ENCODE measurements around the gene LVRN.

The LVRN gene

GRCh38 chr5:116013936-116014335 lies 51.7 kb downstream of the LVRN start:
- Histone ChIP-seq H3K27ac (no peak overlapping the region), H3K4me2 (ENCODE audit: low read length) (no peak overlapping the region), H3K9ac (no peak overlapping the region), H2AFZ (no peak overlapping the region), H3K79me2 (no peaks in the 10 kb centered on the region), H3K4me3 (ENCODE audit: low read depth, low read length) (no peak overlapping the region), H3K27me3 (ENCODE audit: control insufficient read depth, insufficient read depth, low read length) (no peaks in the 10 kb centered on the region), H3K36me3 (ENCODE audit: control insufficient read depth, insufficient read depth, low read length) (no peaks in the 10 kb centered on the region), H3K9me3 (ENCODE audit: control insufficient read depth, low read length) (no peaks in the 10 kb centered on the region), H3K4me1 (no peaks in the 10 kb centered on the region)
- no peak for TF ChIP-seq CTCF (IDR thresholded peaks at IDR 0.05)

- H3K4me2 ChIP-seq (ENCODE audit: low read length), result no peak overlapping the region
- H3K79me2 ChIP-seq, result no peaks in the 10 kb centered on the region
- no peaks in the 10 kb centered on the region for H3K4me1 ChIP-seq
- no peak overlapping the region for H3K9ac ChIP-seq
- H3K27ac ChIP-seq, result no peak overlapping the region
- no peaks in the 10 kb centered on the region for H3K36me3 ChIP-seq (ENCODE audit: control insufficient read depth, insufficient read depth, low read length)
- no peaks in the 10 kb centered on the region for H3K9me3 ChIP-seq (ENCODE audit: control insufficient read depth, low read length)
- H3K27me3 ChIP-seq (ENCODE audit: control insufficient read depth, insufficient read depth, low read length), result no peaks in the 10 kb centered on the region
- no peak overlapping the region for H2AFZ ChIP-seq
- H3K4me3 ChIP-seq (ENCODE audit: low read depth, low read length), result no peak overlapping the region
- no peak for TF ChIP-seq CTCF (IDR thresholded peaks at IDR 0.05)
Observed at GRCh38 chr5:116023619-116024018, 61.3 kb downstream of the LVRN start.

GRCh38 chr5:116025866-116026265 lies 63.6 kb downstream of the LVRN start:
- Histone ChIP-seq H3K9ac (no peak overlapping the region), H3K27me3 (ENCODE audit: control insufficient read depth, insufficient read depth, low read length) (no peaks in the 10 kb centered on the region), H3K9me3 (ENCODE audit: control insufficient read depth, low read length) (no peaks in the 10 kb centered on the region), H3K4me3 (ENCODE audit: low read depth, low read length) (no peak overlapping the region), H3K36me3 (ENCODE audit: control insufficient read depth, insufficient read depth, low read length) (no peaks in the 10 kb centered on the region), H3K4me2 (ENCODE audit: low read length) (no peak overlapping the region), H3K79me2 (no peaks in the 10 kb centered on the region), H3K4me1 (no peaks in the 10 kb centered on the region), H3K27ac (no peak overlapping the region), H2AFZ (no peak overlapping the region)
- no peak for TF ChIP-seq CTCF (IDR thresholded peaks at IDR 0.05)

- H3K27ac ChIP-seq, result no peak within 1 kb of the TSS
- TF ChIP-seq CTCF (IDR thresholded peaks at IDR 0.05), result no peak
Observed at GRCh38 chr5:116032094-116032517, 69.8 kb downstream of the LVRN start, which contains the start of gene ARL14EPL. ARL14EPL (plus strand) TSS chr5:116032472; CDS start chr5:116051466, 18,994 bp downstream.

GRCh38 chr5:116032991-116033390 lies 70.7 kb downstream of the LVRN start:
- no peaks in the 10 kb centered on the region for H3K4me1 ChIP-seq
- H2AFZ ChIP-seq, result no peak overlapping the region
- H3K4me3 ChIP-seq (ENCODE audit: low read depth, low read length), result no peak overlapping the region
- H3K4me2 ChIP-seq (ENCODE audit: low read length), result no peak overlapping the region
- H3K9me3 ChIP-seq (ENCODE audit: control insufficient read depth, low read length), result no peaks in the 10 kb centered on the region
- H3K27ac ChIP-seq, result no peak overlapping the region
- no peaks in the 10 kb centered on the region for H3K79me2 ChIP-seq
- no peaks in the 10 kb centered on the region for H3K36me3 ChIP-seq (ENCODE audit: control insufficient read depth, insufficient read depth, low read length)
- H3K27me3 ChIP-seq (ENCODE audit: control insufficient read depth, insufficient read depth, low read length), result no peaks in the 10 kb centered on the region
- no peak for TF ChIP-seq CTCF (IDR thresholded peaks at IDR 0.05)
- H3K9ac ChIP-seq, result no peak overlapping the region

More at GRCh38 chr5:116032094-116032517, 69.8 kb downstream of the LVRN start, which contains the start of gene ARL14EPL:
- Histone ChIP-seq H3K9me3 (ENCODE audit: control insufficient read depth, low read length) (no peaks in the 10 kb centered on the region), H3K4me2 (ENCODE audit: low read length) (no peak within 1 kb of the TSS), H2AFZ (no peak within 1 kb of the TSS), H3K9ac (no peak within 1 kb of the TSS), H3K79me2 (no peaks in the 10 kb centered on the region), H3K4me3 (ENCODE audit: low read depth, low read length) (no peak within 1 kb of the TSS), H3K4me1 (no peaks in the 10 kb centered on the region), H3K36me3 (ENCODE audit: control insufficient read depth, insufficient read depth, low read length) (no peaks in the 10 kb centered on the region), H3K27me3 (ENCODE audit: control insufficient read depth, insufficient read depth, low read length) (no peaks in the 10 kb centered on the region)
